ENCODE data around the gene BMPR1B.
"Not testable (repeated sequence)": the region's sequence is repeated elsewhere in the genome, so short reads cannot be mapped to it uniquely, and the experiment has no call there.

The BMPR1B gene

DNA sequence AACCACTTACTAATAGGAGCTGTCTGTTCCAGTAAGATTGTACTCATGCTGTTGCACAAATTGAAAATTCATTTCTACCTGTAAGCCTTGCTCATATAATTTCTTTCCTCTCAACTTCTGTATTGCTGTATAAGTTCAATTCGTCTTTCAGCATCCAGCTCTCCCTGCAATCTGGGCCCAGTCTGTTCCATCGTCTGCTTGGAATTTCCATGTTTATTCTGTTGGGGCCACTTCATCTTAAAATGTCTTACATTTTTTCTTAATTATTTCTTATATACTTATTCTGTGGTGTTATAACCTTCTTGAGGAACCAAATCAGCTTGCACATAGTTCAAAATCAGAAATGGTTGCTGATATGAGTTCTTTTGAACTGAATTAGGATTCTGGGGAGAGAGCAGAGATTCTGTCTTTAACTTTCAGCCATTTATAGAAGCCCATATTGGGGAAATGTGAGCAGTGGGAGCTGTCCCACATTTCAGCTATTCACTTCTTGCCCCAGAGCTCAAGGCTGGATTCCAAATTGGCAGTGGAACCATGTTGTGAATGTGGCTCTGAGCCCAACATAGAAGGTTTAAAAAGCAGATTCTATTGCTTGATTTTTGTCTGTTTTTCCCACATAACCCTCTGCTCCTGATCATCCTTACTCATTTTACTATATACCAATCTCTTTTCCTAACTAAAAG is 291.9 kb downstream of the BMPR1B start:
- no peak for DNase-seq

GRCh38 chr4:95050980-95051701 is 293.4 kb downstream of the BMPR1B start:
- DNase-seq, result no peak

DNA sequence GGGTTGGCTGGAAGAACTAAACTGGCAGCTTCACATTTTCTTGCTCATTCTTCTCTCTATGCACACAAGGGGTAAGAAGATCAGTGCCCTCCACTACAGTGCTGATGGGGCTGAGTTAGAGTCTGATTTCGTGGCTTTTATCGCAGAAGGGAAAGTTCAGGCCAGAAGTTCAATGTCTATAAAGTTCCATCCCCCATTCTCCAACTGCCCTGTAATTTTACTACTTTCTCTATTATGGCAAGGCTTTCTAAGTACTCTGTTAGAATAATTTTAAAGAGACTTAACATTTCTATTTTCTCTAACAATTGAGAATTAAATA is 293.9 kb downstream of the BMPR1B start:
- no peak for DNase-seq

DNA sequence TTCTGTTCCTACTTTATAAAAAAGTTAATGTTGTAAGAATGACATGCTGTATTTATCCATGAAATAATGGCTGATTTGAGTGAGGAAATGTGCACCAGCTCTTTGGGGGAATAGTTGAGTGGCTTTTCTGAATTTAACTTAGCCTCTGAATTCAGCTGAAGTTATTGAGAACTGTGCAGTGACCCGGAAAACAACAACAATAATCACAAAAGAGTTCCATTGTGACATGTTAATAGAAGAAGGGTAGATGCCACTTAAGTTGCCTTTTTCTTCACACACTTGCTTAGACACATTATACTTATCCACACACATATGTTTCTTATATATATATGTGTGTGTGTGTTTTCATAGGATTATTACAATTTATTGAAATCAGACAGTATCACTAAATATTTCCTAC is 301.2 kb downstream of the BMPR1B start:
- DNase-seq, result no peak

- no peak for DNase-seq
Measured at GRCh38 chr4:95059663-95060062, 301.9 kb downstream of the BMPR1B start.

GRCh38 chr4:95061220-95061619 is 303.5 kb downstream of the BMPR1B start:
- no peak for DNase-seq

GRCh38 chr4:95061801-95062200 is 304.0 kb downstream of the BMPR1B start:
- DNase-seq, result not testable (repeated sequence)

- DNase-seq, result no peak
Measured at GRCh38 chr4:95066050-95066449, 308.3 kb downstream of the BMPR1B start.

DNA sequence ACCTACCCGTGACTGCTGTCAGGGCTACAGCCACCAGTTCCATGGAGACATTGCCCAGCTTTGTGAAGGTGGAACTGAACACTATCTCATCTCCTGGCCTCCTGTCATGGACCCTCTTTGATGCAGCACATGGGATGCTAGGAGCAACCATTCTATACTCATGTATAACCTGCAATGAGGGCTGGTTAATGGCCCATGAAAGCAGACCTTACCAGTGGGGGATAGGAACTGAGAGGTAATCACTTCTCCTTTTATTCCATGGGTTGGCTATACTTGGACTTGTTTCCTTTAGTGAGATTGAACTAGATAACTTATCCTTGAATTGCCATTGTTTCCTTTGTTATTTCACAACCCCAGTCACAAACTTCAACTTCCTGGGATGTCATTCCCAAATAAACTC is 310.6 kb downstream of the BMPR1B start:
- DNase-seq, result no peak

DNA sequence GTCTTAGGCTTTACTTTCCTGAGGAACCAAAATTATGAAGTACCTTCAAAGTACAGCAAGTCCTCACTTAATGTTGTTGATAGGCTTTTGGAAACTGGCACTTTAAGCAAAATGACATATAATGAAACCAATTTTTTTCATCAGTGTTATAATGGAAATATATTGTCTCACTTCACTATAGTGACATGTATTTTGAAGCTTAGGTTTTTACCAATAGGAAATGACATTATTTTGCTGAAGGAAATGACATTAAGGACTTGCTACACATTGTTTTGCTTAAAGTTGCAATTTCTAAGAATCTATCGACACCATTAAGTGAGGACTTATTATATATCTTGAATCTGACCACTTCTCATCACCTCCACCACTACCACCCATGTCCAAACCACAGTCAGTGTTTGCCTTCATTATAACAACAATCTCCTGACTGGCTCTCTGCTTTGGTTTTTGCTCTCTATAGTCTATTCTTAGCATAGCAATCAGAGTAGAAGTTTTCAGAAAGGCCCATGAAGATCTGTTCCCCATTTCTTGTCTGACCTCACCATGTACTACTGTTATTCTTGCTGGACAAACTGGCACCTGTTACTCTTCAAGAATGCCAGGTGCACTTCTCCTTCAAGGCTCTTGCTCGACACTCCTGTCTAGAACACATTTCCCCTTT is 311.2 kb downstream of the BMPR1B start:
- no peak for DNase-seq

DNA sequence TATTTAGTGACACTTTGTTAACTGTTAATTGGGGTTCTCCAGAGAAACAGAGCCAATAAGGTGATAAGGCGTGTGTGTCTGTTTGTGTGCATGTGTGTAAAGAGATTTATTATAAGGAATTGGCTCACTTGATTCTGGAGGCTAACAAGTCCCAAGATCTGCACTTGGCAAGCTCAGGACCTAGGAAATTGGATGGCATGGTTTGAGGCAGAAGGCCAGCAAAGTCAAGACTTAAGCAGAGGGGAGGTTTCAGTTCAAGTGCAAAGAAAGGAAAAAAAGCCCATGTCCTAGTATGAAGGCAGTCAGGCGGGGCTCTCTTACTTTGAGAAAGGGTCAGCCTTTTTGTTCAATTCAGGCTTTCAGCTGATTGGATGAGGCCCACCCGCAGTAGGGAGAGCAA is 314.1 kb downstream of the BMPR1B start:
- DNase-seq, result no peak

- no peak for DNase-seq
Measured at GRCh38 chr4:95073646-95074045, 315.9 kb downstream of the BMPR1B start.

- no peak for DNase-seq
Measured at GRCh38 chr4:95077864-95078263, 320.1 kb downstream of the BMPR1B start.

- no peak for DNase-seq
Measured at GRCh38 chr4:95080969-95081368, 323.2 kb downstream of the BMPR1B start.

DNA sequence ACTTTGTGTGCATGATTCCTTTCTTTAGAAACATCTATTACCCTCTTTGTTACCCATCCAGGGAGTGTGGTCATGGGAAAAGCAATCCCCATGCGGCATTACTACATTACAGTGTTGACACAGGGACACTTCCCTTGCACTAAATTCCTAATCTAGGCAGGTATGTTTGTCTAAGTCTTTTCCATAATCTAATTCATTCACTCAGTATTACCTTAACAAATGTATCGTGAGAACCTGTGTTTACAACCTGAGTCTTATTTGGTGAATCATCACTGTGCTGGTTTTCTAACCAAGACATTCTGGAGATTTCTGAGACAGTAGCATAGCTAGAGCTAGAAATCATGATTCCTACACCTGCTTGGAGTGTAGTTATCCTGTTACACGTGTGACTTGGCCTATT is 326.8 kb downstream of the BMPR1B start:
- no peak for DNase-seq

GRCh38 chr4:95085124-95085833 is 327.5 kb downstream of the BMPR1B start:
- no peak for DNase-seq

- DNase-seq, result no peak
Measured at GRCh38 chr4:95086551-95086950, 328.8 kb downstream of the BMPR1B start.

GRCh38 chr4:95087657-95088455 is 330.1 kb downstream of the BMPR1B start:
- DNase-seq, result no peak

DNA sequence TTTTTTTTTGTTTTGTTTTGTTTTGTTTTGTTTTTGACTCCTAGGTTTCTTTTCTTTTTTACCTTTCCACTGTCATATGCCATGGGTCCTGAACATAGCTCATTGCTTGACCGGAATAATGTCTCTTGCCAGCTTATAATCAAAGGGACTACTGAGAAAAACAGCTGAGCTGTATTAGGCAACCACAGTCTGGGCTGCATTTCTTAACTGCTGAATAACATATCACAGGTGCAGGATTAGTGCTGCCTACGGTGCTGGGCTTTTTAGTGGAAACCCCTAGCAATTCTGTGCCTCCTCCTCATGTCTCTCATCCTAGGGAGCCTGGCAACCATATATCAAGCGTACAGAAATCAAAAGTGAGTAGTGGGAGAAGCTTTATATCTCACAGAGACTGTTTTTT is 333.5 kb downstream of the BMPR1B start:
- DNase-seq, result no peak

DNA sequence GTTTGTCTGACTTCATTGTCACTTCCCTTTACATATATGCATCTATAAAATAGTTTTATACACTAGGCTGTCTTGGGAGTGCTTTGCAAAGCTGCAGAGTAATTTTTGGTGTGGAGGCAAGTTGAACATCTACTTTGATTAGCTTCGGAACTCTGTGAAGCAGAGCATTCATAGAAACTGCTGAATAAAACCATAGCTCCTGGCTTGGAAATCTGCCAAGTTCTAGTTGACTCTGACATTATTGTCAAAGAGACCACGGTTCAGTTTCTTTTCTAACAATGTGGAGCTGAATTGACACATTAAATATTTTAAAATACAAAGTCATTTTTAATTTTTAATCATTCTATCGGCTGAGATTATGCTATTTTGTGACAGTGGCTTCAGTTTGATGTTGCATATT is 335.0 kb downstream of the BMPR1B start:
- no peak for DNase-seq

- DNase-seq, result no peak
Measured at GRCh38 chr4:95093460-95093859, 335.7 kb downstream of the BMPR1B start.

Measured in GOT3 (cell line).